ENCODE measurements around the gene KIN.
A peak's percentile ranks its signal among the peaks of the same experiment; 100 is the strongest.
"Not testable (repeated sequence)": the region's sequence is repeated elsewhere in the genome, so short reads cannot be mapped to it uniquely, and the experiment has no call there.

The KIN gene, protein sequence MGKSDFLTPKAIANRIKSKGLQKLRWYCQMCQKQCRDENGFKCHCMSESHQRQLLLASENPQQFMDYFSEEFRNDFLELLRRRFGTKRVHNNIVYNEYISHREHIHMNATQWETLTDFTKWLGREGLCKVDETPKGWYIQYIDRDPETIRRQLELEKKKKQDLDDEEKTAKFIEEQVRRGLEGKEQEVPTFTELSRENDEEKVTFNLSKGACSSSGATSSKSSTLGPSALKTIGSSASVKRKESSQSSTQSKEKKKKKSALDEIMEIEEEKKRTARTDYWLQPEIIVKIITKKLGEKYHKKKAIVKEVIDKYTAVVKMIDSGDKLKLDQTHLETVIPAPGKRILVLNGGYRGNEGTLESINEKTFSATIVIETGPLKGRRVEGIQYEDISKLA

DNA sequence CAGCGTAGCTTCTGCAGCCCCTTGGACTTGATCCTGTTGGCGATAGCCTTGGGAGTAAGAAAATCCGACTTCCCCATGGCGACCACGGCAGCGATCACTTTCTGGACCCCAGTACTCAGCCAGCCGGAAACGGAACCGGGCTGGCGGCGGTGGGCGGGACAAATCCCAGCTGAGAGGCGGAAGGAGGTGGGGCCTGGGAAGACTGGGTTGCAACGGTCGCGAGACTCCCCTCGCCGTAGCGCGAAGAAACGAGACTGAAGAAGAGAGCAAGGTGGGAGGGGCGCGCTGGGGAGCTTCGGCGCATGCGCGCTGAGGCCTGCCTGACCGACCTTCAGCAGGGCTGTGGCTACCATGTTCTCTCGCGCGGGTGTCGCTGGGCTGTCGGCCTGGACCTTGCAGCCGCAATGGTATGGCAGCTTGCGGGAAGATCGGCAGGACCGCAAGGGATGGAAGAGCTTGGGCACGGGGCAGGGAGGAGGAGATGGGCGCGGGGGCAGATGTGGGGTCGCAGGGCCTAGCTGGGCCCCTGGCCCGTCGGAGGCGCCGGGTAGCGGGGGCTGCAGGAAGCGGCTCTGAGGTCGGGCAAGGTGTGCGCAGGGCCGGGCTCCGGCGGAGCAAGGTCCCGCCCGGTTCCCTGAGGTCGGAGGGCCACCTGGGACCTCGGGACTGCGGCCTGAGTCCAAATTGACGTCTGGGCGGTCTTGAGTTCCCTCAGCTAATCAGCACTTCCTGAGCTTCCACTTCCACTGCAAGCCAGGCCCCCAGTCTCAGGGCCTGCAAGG, at the start of gene KIN, which contains the start of gene ATP5F1C:
Gene KIN (minus strand): TSS at position 137 of the 782 bp plus-strand sequence. CDS start 60 bp downstream, at position 77.
Gene ATP5F1C (plus strand): TSS at position 321 of the 782 bp plus-strand sequence. CDS start 31 bp downstream, at position 352.
- peak; percentile 97 for DNase-seq (ENCODE audit: low spot score)

DNA sequence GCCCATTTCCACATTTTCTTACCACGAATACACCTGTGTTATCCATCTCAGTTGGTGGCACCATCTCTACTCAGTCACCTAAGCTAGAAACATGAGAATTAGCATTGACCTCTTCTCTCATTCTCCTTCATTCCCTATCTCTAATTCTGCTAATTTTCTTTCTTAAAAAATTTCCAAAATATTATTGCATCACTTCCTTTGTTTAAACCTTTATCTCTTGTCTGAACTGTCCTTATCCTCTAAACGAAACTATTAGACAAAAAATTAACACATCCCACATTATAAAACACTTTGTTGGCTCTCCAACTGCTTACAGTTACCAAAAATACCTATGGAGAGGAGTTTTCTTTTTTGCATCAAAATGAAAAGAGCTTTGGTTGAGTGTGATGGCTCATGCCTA, 48.8 kb upstream of the KIN start:
- no peak for DNase-seq (ENCODE audit: low spot score)

DNA sequence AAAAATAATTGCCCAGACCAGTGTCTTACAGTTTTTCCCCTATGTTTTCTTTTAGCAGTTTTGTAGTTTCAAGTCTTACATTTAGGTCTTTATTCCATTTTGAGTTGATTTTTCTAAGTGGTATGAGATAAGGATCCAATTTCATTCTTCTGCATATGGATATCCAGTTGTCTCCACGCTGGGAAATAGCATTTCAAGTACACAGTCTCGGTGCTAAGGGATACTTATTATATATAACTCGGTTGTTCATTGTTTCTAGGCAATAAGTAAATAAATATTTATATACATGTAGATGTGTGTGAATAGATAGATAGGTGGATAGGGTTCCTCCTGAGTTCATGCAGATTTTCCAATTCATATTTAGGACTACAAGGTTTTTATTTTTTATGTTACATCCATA, 46.5 kb upstream of the KIN start:
- DNase-seq (ENCODE audit: low spot score): no peak

DNA sequence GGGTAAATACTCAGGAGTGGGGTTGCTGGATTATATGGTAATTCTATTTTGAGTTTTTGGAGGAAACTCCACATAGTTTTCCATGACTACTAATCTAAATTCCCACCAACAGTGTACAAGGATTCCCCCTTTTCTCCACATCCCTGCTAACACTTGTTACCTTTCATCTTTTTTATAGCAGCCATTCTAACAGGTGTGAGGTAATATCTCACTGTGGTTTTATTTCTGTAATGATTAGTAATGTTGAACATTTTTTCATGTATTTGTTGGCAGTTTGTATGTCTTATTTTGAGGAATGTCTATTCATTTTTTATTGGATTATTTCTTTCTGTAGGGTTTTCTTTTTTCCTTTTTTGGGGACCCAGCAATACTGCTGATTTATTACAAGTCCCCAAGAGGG, 45.4 kb upstream of the KIN start:
- DNase-seq (ENCODE audit: low spot score): no peak

DNA sequence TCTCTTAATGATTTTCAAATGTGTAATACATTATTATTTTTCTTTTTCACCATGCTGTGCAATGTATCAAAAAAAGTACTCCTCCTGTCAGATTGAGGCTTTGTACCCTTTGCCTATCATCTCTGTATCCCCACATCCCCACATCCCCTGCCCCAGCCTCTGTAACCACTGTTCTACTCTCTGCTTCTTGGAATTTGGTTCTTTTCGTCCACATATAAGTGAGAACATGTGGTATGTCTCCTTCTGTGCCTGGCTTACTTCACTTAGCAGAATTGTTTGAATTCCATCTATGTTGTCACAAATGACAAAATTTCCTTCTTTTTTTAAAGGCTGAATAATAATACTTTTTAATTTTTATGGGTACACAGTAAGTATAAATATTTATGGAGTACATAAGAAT, 44.3 kb upstream of the KIN start:
- no peak for DNase-seq (ENCODE audit: low spot score)

DNA sequence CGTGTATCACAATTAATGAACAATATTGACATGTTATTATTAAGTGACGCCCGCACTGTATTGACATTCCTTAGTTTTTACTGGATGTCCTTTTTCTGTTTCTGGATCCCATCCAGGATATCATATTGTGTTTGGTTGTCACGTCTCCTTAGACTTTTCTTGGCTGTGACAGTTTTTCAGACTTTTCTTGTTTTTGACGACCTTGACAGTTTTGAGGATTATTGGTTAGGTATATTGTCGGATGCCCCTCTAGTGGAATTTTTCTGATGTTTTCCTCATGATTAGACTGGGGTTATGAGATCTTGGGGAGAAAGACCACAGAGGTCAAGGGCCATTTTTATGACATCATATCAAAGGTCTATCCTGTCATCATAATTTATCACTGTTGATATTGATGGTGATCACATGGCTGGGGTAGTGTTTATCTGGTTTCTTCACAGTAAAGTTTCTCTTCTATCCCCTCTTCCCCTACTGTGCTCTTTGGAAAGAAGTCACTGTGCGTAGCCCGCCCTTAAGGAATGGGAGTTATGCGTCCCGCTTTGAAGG, 41.6 kb upstream of the KIN start:
- DNase-seq (ENCODE audit: low spot score): no peak

DNA sequence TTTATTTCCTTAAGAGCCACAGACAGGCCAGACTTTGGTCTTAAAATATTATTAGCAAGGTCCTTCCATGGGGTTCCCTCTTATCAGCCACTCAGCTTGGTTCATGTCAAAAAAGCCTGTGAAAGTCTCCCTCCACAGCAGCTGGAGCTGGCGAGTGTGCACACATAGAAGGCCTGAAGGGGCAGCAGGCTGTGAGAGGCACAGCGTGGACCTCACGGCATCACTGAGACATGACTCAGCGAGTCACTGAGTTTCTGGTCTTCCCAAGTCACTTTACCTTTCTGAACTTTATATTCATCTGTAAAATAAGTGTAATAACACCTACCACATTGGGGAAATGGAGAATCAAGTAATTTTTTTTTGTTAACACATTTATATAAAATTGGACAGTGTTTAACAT, 39.2 kb upstream of the KIN start:
- no peak for DNase-seq (ENCODE audit: low spot score)

DNA sequence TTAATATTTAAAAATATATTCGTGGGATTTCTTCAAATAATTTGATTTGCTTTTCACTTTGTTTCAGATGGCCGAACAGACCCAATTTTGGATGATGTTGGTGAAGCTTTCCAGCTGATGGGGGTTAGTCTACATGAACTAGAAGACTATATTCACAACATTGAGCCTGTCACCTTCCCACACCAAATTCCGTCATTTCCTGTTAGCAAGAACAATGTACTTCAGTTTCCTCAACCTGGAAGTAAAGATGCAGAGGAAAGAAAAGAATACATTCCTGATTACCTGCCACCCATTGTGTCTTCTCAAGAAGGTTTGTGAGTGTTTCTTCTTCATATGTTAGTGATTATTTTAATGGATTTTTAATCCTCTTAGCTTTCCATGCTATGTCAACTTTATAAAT, 36.5 kb upstream of the KIN start:
- no peak for DNase-seq (ENCODE audit: low spot score)

DNA sequence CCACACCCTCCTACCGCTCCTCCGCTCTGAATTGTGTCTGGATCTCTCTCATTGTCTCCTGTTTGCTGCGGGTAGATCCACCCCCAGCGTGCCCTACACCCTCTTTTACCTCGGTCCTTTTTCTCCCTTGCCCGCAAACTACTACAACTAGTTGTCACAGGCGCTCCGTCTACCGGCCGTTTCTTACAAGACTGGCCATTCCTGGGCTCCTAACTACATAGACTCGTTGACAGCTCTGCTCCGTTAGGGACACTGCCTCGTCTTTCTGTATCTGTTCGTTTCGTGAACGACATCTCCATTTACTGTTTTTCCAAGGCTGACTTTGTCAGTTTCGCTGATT, 31.3 kb upstream of the KIN start:
- peak; percentile 53 for DNase-seq (ENCODE audit: low spot score)

DNA sequence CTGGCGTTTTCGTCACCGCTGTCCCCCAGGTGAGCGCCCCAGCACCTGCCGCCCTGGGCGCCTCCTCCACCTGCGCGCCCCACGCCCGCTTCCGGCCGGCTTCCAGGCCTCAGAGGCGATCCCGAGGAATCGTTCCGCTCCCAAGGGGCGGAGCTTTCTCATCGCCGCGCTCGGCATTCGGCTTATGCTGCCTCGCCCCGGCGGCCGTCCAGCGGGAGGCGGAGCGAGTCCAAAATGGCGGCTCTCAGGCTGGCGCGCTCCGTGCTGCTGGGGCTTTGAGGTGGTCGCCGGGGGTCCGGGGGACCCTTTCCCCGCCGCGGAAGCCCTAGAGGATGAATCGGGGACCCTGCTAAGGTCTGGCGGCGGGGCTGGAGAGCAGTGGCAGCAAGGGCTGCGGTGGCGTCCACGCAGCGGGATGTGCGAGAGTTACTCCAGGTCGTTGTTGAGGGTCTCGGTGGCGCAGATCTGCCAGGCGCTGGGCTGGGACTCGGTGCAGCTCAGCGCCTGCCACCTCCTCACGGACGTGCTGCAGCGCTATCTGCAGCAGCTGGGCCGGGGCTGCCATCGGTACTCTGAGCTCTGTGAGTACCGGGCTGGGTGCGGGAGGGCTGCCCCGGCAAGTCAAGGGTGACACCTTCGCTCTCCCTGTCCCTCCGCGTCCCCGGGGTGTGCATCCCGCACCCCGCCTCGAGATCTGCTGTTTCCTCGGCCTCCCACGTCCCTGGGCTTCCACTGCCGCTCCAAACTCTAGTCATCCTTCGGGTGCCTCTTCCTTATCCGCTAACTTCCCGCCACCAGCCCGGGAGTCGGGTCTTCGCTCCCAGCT, 30.7 kb upstream of the KIN start, which contains the start of gene TAF3:
Gene TAF3 (plus strand): TSS at position 211 of the 826 bp plus-strand sequence. CDS start 205 bp downstream, at position 416.
- peak; percentile 92 for DNase-seq (ENCODE audit: low spot score)

DNA sequence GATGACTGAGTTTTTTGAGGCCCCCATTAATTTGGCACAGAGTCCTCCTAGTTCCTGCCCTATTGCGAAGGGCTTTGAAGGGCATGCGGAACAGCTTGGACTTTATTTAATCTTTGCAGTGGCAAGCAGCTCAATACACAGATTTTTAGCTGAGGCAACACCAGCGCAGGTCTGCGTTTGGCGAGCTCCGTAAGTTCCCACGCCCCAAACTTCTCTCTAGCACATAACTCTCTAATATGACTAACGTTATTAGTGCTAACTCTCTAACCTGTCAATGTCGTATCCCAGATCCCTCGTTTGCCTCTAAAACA, 30.1 kb upstream of the KIN start:
- DNase-seq (ENCODE audit: low spot score): no peak

DNA sequence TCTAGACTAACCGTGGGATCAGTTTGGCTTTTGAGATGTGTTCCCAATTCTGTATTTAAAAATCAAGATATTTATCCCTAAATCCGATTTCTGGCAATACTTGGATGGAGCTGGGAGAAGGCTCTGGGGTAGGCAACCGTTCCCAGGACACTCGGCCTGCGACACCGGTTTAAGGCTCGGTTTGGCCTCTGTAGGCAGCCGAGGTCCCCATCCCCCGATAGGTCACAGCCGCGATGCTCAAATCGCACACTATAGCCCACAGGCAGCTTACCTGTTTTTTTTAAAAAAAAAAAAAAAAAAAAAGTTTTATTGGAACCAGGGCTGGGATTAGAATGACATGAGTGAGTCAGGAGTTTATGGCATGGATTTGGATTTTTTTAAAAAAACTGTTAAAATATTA, 29.8 kb upstream of the KIN start:
- peak; percentile 6 for DNase-seq (ENCODE audit: low spot score)

DNA sequence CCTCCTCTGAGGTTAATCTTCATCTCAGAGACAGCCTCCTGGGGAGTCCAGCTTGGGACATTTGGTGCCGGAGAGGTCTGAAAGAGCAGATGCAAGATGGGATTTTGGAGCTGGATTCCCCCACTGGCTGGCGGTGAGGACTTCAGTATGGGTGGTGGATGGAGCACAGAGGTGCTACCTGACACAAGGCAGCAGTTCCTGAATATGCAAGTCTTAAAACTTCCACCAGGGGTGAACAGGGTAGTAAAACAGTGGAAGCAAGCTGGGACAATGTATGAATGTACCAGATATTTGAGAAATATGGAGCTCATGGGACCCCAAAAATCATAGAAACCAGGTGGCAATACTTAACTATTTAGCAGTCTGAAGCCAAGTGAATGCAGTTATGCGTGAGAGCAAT, 25.7 kb upstream of the KIN start:
- no peak for DNase-seq (ENCODE audit: low spot score)

DNA sequence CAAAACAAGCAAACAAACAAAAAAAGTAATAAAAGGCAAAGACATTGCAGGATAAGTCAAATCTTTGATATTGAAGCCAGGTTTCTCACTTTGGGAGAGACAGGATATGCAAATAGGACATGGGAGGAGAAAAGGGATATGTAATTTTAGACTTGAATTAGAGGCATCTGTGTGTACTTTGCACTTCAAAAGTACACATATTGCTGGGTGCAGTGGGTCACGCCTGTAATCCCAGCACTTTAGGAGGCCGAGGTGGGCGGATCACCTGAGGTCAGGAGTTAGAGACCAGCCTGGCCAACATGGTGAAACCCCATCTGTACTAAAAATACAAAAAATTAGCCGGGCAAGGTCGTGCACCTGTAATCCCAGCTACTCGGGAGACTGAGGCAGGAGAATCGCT, 23.9 kb upstream of the KIN start:
- not testable (repeated sequence) for DNase-seq (ENCODE audit: low spot score)

DNA sequence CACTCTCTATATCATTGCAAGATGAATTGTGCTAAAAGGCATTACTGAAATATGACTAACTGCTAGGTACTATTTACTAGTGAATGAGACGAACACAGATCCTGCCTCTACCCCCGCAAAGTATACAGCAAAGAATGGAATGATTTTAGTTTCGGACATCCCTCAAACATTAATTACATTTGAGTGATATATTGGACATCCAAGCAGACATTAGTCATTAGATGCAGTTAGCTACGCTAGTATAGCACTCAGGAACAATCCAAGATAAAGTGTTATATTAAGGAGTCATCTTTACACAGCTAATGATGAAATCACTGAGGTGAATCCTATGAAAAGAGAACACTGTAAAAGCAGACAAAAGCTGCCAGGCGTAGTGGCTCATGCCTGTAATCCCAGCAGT, 23.2 kb upstream of the KIN start:
- DNase-seq (ENCODE audit: low spot score): no peak

DNA sequence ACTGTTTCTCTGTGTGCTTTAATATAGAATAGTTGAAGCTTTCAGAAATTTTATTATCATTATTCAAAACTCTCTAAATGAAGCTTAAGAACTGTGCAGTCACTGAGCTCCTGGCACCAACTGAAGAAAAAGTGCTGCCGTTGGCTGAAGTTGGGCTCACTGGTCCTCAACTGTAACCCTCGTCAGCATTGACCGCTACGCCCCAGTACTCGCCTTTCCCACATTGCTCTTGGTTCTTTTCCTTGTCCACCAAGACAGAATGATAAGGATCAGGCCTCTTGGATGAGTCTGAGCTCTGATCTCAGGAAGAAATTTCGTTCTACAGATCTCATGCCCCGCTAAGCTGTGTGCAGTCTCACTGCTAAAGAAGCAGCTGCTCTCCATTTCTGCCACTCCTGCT, 22.6 kb upstream of the KIN start:
- DNase-seq (ENCODE audit: low spot score): no peak

DNA sequence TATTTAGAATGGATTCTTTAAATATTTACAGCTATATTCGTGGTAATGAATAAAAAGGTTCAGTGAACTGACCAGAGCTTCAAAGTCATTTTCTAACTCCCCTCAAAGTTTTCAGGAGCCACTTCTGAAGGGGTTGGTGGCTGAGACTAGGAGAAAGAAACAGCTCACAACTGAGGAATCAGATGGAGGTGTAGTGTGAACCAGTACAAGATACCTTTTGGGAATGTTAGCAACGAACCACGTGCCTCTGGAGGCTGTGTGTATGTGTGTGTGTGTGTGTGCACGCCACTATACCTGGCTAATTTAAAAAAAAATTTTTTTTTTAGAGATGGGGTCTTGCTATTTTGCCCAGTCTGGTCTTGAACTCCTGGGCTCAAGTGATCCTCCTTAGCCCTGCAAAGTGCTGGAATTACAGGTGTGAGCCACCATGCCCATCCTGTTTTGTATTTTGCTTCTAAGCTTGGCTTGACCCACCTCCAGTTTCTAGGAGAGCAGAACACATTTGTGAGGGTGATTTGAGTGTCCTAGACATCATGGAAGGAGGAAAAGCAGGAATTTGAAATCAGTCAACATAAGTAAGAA, 21.0 kb upstream of the KIN start:
- no peak for DNase-seq (ENCODE audit: low spot score)

DNA sequence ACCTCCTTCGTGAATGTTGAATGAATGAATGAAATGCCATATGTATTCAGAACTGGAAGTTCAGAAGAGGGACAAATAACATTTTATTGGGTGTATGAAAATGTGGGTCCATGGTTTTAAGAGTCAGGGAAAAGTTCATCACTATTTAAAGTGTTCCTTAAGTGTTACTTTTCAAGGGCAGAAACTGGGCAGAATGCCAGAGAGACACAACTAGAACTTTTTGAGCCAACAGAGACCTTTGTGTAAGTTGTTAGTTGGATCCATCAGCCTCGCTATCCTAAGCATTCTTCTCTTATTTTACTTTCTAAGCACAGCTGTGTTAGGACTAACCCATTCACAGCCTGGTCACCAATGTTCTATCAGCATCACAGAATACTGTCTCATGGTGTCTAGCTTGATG, 16.9 kb upstream of the KIN start:
- no peak for DNase-seq (ENCODE audit: low spot score)

DNA sequence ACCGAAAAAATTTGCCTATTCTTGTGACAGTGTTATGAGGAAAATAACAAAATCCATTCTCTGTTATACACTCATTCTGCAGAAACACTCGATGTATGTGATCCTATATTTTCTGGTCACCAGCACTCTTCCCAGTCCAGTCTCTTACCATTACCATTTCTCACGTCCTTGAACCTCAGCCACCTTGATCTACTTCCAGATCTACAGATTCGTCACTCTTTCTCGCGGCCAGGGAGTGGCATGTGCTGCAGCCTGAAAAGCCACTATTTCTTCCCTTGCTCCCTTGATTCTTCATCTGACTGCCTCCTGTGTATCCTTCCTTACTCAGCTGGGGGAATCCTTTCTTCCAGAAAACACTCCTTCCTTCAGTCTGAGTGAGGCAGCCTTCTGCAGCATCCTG, 16.4 kb upstream of the KIN start:
- no peak for DNase-seq (ENCODE audit: low spot score)

DNA sequence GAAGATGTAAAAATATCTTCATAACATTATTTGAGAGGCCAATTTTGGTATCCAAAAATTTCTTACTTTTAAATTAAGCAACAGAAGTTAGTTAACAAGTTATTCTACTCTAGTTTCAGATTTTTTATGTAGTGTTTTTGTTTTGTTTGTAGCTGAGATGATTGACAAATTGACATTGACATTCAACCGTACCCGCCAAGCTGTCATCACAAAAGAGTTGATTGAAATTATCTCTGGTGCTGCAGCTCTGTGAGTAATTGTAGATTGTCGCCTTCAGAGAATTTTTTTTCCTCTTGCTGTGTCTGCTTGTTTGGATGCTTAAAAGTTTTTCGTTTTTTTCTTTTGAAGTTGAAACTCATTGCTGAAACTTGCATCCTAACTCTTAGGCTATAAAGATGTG, 14.8 kb upstream of the KIN start:
- DNase-seq (ENCODE audit: low spot score): no peak

DNA sequence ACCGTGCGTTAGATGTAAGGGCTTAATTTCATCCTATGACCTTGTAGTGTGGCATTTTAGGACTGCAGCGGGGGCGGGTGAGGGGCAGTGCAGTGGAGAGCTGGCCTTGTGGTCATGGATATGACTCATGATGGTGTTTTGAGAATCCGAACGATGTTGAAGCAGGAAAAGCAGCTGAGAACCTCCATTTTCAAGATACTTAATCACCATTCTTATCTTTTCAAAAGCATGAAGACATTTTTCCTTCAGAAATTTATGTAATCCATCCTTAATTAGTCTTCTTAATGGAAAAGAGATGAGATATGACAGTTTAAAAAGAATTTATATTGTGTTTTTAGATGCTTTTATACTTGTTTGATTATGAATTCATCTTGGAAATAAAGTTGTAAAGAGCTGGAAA, 9.8 kb upstream of the KIN start:
- DNase-seq (ENCODE audit: low spot score): no peak

DNA sequence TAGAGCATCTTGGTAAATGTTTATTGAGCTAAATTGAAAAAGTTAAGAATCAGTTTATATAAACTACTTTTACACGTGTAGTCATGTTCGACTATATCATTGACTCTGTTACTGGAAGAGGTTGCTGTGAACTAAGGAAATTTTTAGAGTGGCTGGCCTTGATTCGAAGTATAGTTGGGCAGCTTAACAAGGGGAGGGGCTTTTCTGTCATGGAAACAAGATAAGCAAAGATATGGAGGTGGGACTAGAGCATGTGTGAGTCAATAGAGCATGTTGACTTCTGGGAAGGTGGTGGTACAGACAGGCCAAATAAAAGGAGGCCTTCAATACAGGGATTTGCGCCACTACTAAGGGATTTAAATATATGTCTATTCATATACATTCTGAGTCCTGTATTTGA, 7.8 kb upstream of the KIN start:
- DNase-seq (ENCODE audit: low spot score): no peak
